Mucosa of descending colon (tissue), 3 donors: ENCODE measurements around the gene QSER1. TPM values are rescaled to one million over a fixed set of nuclear protein-coding genes. Genes with fewer than 3 reads are reported as not detected.

Experiments used
- ATAC-seq: fragments of 200-7000 bp; cut with Tn5 transposase; one replicate; pipeline ENCODE4 v1.9.1; 2020; ENCODE audit warnings: mild to moderate bottlenecking, moderate library complexity
- DNase-seq, 3 donors: peaks; one replicate each; pipeline ENCODE4 v3.0.0-alpha.2; 2020
- H3K36me3 ChIP-seq: fragments of 200-600 bp; one replicate; pipeline ENCODE4 v1.8.0; 2021; ENCODE audit warnings: low read depth, mild to moderate bottlenecking
- H3K4me1 ChIP-seq: fragments of 200-600 bp; one replicate; pipeline ENCODE4 v1.8.0; 2021; ENCODE audit warnings: low read depth, mild to moderate bottlenecking
- H3K4me3 ChIP-seq: fragments of 200-600 bp; one replicate; pipeline ENCODE4 v1.8.0; 2021; ENCODE audit warnings: mild to moderate bottlenecking
- H3K9me3 ChIP-seq: fragments of 200-600 bp; one replicate; pipeline ENCODE4 v1.8.0; 2021; ENCODE audit warnings: mild to moderate bottlenecking
- CTCF ChIP-seq: fragments of 200-600 bp; IDR thresholded peaks from one replicate; pipeline ENCODE4 v1.8.0; 2022; ENCODE audit warnings: antibody characterized with exemption, mild to moderate bottlenecking
- intact Hi-C, 2 donors: fragments of 100-400 bp; cut with DNase I in 1 of 2; cut with micrococcal nuclease in 1 of 2; formaldehyde crosslinking; loops; one replicate each; pipeline versions ENCODE4 v1.11.0 to v1.11.1; 2022; cut with DNase I, micrococcal nuclease
- total RNA-seq, 3 donors: library from RNA; stranded (reverse); fragmentation: NEBNext Ultra II Directional in 2 of 3; extraction: Animal tissue kit (Norgen Biotek cat#: 25700) in 2 of 3; gene quantifications; one replicate each; pipeline versions ENCODE4 v1.2.1 to v1.2.4, GENCODE V29; 2021 to 2023
- donor health status: DM: no; HTN: no; CAD: no; lungs with moderate emphysema.
- donor health status: DM: no; HTN: no; CAD: no.
- donor health status: DM: no; HTN: yes; CAD: no.

The QSER1 gene
- total RNA-seq, 3 donors from 2014 or later = 20.3 to 30.1 (median 25.9) TPM

- no peaks in the 10 kb centered on the region for H3K36me3 ChIP-seq
- ATAC-seq (no peak), DNase-seq (no peak)
- intact Hi-C loops = no loop called here
- peaks cover 4% of the 10 kb centered on the region for H3K4me1 ChIP-seq
- no peak overlapping the region for H3K4me3 ChIP-seq
- H3K9me3 ChIP-seq = peaks cover 4% of the 10 kb centered on the region
- no peak for TF ChIP-seq CTCF
Measured at GRCh38 chr11:32991427-32991826, 98.8 kb downstream of the QSER1 start.

GRCh38 chr11:32991898-32992297, 99.3 kb downstream of the QSER1 start:
- intact Hi-C loops = no loop called here
- ATAC-seq (no peak), DNase-seq (no peak)
- TF ChIP-seq CTCF = no peak
- Histone ChIP-seq H3K4me3 (no peak overlapping the region), H3K9me3 (peaks cover 4% of the 10 kb centered on the region), H3K4me1 (peaks cover 4% of the 10 kb centered on the region), H3K36me3 (no peaks in the 10 kb centered on the region)

- intact Hi-C loops = no loop called here
- Histone ChIP-seq H3K4me3 (no peak overlapping the region), H3K36me3 (no peaks in the 10 kb centered on the region), H3K9me3 (no peaks in the 10 kb centered on the region), H3K4me1 (no peaks in the 10 kb centered on the region)
- DNase-seq (no peak), ATAC-seq (no peak)
- TF ChIP-seq CTCF = no peak
Measured at GRCh38 chr11:33000181-33000580, 107.6 kb downstream of the QSER1 start.

- ATAC-seq (no peak), DNase-seq (no peak)
- no peak for TF ChIP-seq CTCF
- no peaks in the 10 kb centered on the region for H3K9me3 ChIP-seq
- intact Hi-C loops = no loop called here
- H3K36me3 ChIP-seq = no peaks in the 10 kb centered on the region
- no peak overlapping the region for H3K4me3 ChIP-seq
- no peaks in the 10 kb centered on the region for H3K4me1 ChIP-seq
Measured at GRCh38 chr11:33001281-33001680, 108.7 kb downstream of the QSER1 start.

GRCh38 chr11:33001751-33002542, 109.3 kb downstream of the QSER1 start:
- H3K4me3 ChIP-seq = no peak overlapping the region
- DNase-seq = no peak
- intact Hi-C loops = no loop called here
- no peak for TF ChIP-seq CTCF
- no peak for ATAC-seq
- no peaks in the 10 kb centered on the region for H3K9me3 ChIP-seq
- no peaks in the 10 kb centered on the region for H3K4me1 ChIP-seq
- H3K36me3 ChIP-seq = no peaks in the 10 kb centered on the region
